ENCODE measurements around the gene AK5.

The AK5 gene

GRCh38 chr1:77540501-77541161 lies 258.8 kb downstream of the AK5 start:
- no peak for DNase-seq (ENCODE audit: low spot score)

GRCh38 chr1:77541162-77541545 lies 259.3 kb downstream of the AK5 start:
- DNase-seq (ENCODE audit: low spot score), result no peak

GRCh38 chr1:77542813-77543420 lies 261.1 kb downstream of the AK5 start:
- DNase-seq (ENCODE audit: low spot score), result no peak

GRCh38 chr1:77543822-77544448 lies 262.1 kb downstream of the AK5 start:
- DNase-seq (ENCODE audit: low spot score), result no peak

- no peak for DNase-seq (ENCODE audit: low spot score)
These were observed 263.0 kb downstream of the AK5 start for GRCh38 chr1:77544845-77545244.

- DNase-seq (ENCODE audit: low spot score), result no peak
These were observed 264.2 kb downstream of the AK5 start for GRCh38 chr1:77545970-77546369.

- DNase-seq (ENCODE audit: low spot score), result no peak
These were observed 265.1 kb downstream of the AK5 start for GRCh38 chr1:77546890-77547289.

GRCh38 chr1:77548285-77548684 lies 266.5 kb downstream of the AK5 start:
- DNase-seq (ENCODE audit: low spot score), result no peak

- no peak for DNase-seq (ENCODE audit: low spot score)
These were observed 268.3 kb downstream of the AK5 start for GRCh38 chr1:77550135-77550534.

- no peak for DNase-seq (ENCODE audit: low spot score)
These were observed 270.8 kb downstream of the AK5 start for GRCh38 chr1:77552626-77553025.

- no peak for DNase-seq (ENCODE audit: low spot score)
These were observed 271.9 kb downstream of the AK5 start for GRCh38 chr1:77553568-77554291.

- no peak for DNase-seq (ENCODE audit: low spot score)
These were observed 274.2 kb downstream of the AK5 start for GRCh38 chr1:77556045-77556444.

- no peak for DNase-seq (ENCODE audit: low spot score)
These were observed 275.2 kb downstream of the AK5 start for GRCh38 chr1:77557053-77557452.

GRCh38 chr1:77558591-77559164 lies 276.9 kb downstream of the AK5 start:
- DNase-seq (ENCODE audit: low spot score), result no peak

GRCh38 chr1:77560741-77561140 lies 278.9 kb downstream of the AK5 start:
- DNase-seq (ENCODE audit: low spot score), result no peak

GRCh38 chr1:77562596-77563150 lies 280.9 kb downstream of the AK5 start:
- no peak for DNase-seq (ENCODE audit: low spot score)

- no peak for DNase-seq (ENCODE audit: low spot score)
These were observed 283.5 kb downstream of the AK5 start for GRCh38 chr1:77565321-77565720.

GRCh38 chr1:77571642-77572041 lies 289.8 kb downstream of the AK5 start:
- DNase-seq (ENCODE audit: low spot score), result no peak

GRCh38 chr1:77579547-77579946 lies 297.7 kb downstream of the AK5 start:
- DNase-seq (ENCODE audit: low spot score), result no peak

- no peak for DNase-seq (ENCODE audit: low spot score)
These were observed 301.1 kb downstream of the AK5 start for GRCh38 chr1:77582905-77583304.

- no peak for DNase-seq (ENCODE audit: low spot score)
These were observed 301.7 kb downstream of the AK5 start for GRCh38 chr1:77583483-77583882.

- DNase-seq (ENCODE audit: low spot score), result no peak
These were observed 303.1 kb downstream of the AK5 start for GRCh38 chr1:77584884-77585283.

Measured in SK-N-DZ (cell line).